ENCODE measurements around the gene ITSN2.

ITSN2 gene

DNA sequence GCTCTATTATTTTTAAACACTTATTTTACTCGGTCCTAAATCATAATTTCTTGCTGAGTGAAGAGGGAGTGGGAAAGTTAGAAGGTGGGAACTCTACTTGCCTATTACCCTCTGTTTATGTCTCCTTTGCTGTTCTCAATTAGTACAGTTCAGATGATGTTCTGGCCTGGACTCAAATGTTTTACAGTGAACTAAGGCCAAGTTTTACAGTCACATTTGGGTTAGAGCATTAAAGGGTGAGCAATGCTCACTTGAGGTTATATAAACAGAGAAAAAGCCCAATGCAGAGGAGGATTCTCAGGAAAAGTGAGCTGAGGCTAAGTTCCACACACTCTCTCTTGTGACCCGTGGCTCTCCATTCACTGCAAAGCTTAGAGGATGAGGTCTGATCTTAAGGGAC is 52.4 kb downstream of the ITSN2 start:
- Histone ChIP-seq H3K9me3 (ENCODE audit: control insufficient read depth in 2 of 2, low read length in 2 of 2) (no peaks in the 10 kb centered on the region), H3K27ac (ENCODE audit: low read depth in 2 of 2, low read length in 2 of 2) (no peak overlapping the region), H3K36me3 (ENCODE audit: control insufficient read depth in 2 of 2, insufficient read depth in 2 of 2, low read length in 2 of 2) (peaks cover 37 to 43% of the 10 kb centered on the region in 2 donors), H3K4me1 (ENCODE audit: control insufficient read depth in 2 of 2, insufficient read depth in 2 of 2, low read length in 2 of 2) (no peaks in the 10 kb centered on the region), H3K4me3 (ENCODE audit: low read length in 2 of 2) (no peak overlapping the region), H3K9ac (ENCODE audit: low read depth in 1 of 2, low read length in 2 of 2) (no peak overlapping the region), H3K27me3 (ENCODE audit: control insufficient read depth in 2 of 2, insufficient read depth in 2 of 2, low read length in 2 of 2) (no peaks in the 10 kb centered on the region)

DNA sequence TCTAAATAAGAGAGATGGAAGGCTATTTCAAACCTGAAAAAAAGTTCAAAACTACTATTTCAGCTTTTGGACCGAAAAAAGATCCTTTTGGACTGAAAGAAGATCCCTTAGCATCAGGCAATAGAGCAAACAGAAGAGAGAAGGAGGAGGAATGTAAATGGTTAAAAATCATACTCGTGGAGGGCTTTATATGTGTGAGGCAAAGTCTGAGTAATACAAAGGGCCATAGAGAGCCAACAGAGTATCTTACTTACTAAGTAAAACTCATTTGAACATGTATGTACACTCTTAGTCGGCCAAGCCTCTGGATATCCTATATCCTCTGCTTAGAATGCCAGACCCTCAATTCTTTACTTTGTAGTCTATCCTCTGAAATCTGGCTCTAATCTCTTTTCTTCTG is 55.7 kb downstream of the ITSN2 start:
- Histone ChIP-seq H3K36me3 (ENCODE audit: control insufficient read depth in 2 of 2, insufficient read depth in 2 of 2, low read length in 2 of 2) (peaks cover 31 to 38% of the 10 kb centered on the region in 2 donors), H3K4me1 (ENCODE audit: control insufficient read depth in 2 of 2, insufficient read depth in 2 of 2, low read length in 2 of 2) (no peaks in the 10 kb centered on the region), H3K4me3 (ENCODE audit: low read length in 2 of 2) (no peak overlapping the region), H3K27ac (ENCODE audit: low read depth in 2 of 2, low read length in 2 of 2) (peak overlapping the region in 1 of 2 donors; percentile 13), H3K9me3 (ENCODE audit: control insufficient read depth in 2 of 2, low read length in 2 of 2) (no peaks in the 10 kb centered on the region), H3K9ac (ENCODE audit: low read depth in 1 of 2, low read length in 2 of 2) (no peak overlapping the region), H3K27me3 (ENCODE audit: control insufficient read depth in 2 of 2, insufficient read depth in 2 of 2, low read length in 2 of 2) (no peaks in the 10 kb centered on the region)

DNA sequence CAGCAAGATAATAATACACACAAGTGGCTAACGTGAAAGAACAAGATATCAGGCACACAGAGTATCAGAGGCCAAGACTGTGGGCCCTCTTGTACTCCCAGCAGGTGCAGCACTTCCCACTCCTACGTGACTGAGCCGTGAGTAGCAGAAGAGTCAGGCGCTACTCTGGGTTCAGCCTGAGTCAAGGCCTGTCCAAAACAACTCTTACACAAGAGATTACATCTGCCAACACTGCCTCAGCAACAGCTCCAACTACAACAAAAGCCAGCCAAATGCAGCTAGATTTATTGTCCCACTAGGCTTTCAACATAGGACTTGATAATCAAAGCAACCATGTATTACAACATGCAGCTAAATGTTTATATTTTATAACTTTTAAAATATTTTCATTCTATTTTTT is 56.2 kb downstream of the ITSN2 start:
- H3K4me1 ChIP-seq (ENCODE audit: control insufficient read depth in 2 of 2, insufficient read depth in 2 of 2, low read length in 2 of 2): no peaks in the 10 kb centered on the region

DNA sequence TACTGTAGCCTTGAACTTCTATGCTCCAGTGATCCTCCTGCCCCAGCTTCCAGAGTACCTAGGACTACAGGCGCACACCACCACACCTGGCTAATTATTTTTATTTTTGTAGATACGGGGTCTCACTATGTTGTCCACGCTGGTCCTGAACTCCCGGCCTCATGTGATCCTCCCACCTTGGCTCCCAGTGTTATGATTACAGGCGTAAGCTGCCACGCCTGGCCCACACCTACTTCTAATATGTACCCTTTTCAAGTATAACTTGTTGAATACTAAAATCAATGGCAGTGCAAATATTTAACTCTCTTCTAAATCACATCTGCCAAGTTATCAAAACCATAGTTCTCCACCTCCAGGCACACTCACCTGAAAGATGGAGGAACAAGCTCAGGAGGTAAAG is 58.7 kb downstream of the ITSN2 start:
- no peaks in the 10 kb centered on the region for H3K9me3 ChIP-seq (ENCODE audit: control insufficient read depth in 2 of 2, low read length in 2 of 2)
- peaks cover 31 to 42% of the 10 kb centered on the region in 2 donors for H3K36me3 ChIP-seq (ENCODE audit: control insufficient read depth in 2 of 2, insufficient read depth in 2 of 2, low read length in 2 of 2)
- no peak overlapping the region for H3K27ac ChIP-seq (ENCODE audit: low read depth in 2 of 2, low read length in 2 of 2)
- H3K9ac ChIP-seq (ENCODE audit: low read depth in 1 of 2, low read length in 2 of 2): no peak overlapping the region
- no peaks in the 10 kb centered on the region for H3K27me3 ChIP-seq (ENCODE audit: control insufficient read depth in 2 of 2, insufficient read depth in 2 of 2, low read length in 2 of 2)
- H3K4me1 ChIP-seq (ENCODE audit: control insufficient read depth in 2 of 2, insufficient read depth in 2 of 2, low read length in 2 of 2): no peaks in the 10 kb centered on the region
- H3K4me3 ChIP-seq (ENCODE audit: low read length in 2 of 2): no peak overlapping the region

More for the DNA sequence above, 56.2 kb downstream of the ITSN2 start:
- no peak overlapping the region for H3K4me3 ChIP-seq (ENCODE audit: low read length in 2 of 2)
- no peaks in the 10 kb centered on the region for H3K9me3 ChIP-seq (ENCODE audit: control insufficient read depth in 2 of 2, low read length in 2 of 2)
- H3K27ac ChIP-seq (ENCODE audit: low read depth in 2 of 2, low read length in 2 of 2): no peak overlapping the region
- H3K27me3 ChIP-seq (ENCODE audit: control insufficient read depth in 2 of 2, insufficient read depth in 2 of 2, low read length in 2 of 2): no peaks in the 10 kb centered on the region
- no peak overlapping the region for H3K9ac ChIP-seq (ENCODE audit: low read depth in 1 of 2, low read length in 2 of 2)
- peaks cover 35 to 37% of the 10 kb centered on the region in 2 donors for H3K36me3 ChIP-seq (ENCODE audit: control insufficient read depth in 2 of 2, insufficient read depth in 2 of 2, low read length in 2 of 2)

DNA sequence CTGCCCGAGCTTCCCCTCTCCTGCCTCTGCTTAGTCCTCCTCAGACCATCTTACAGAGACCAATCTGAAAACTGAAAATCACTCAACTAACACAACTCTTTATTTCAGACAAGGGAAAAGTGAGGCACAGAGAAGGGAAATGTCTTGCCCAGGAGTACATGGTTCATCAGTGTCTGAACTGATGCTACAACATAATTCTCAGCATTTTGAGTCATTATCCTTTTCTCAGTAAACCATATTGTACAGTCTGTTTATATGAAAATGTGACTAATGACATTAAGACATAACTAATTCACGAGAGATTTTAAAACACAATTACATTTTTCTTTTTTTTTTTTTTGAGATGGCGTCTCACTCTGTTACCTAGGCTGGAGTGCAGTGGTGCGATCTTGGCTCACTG is 62.7 kb downstream of the ITSN2 start:
- no peaks in the 10 kb centered on the region for H3K4me1 ChIP-seq (ENCODE audit: control insufficient read depth in 2 of 2, insufficient read depth in 2 of 2, low read length in 2 of 2)
- no peak overlapping the region for H3K4me3 ChIP-seq (ENCODE audit: low read length in 2 of 2)
- no peak overlapping the region for H3K9ac ChIP-seq (ENCODE audit: low read depth in 1 of 2, low read length in 2 of 2)
- no peaks in the 10 kb centered on the region for H3K9me3 ChIP-seq (ENCODE audit: control insufficient read depth in 2 of 2, low read length in 2 of 2)
- H3K27me3 ChIP-seq (ENCODE audit: control insufficient read depth in 2 of 2, insufficient read depth in 2 of 2, low read length in 2 of 2): no peaks in the 10 kb centered on the region
- peaks cover 47 to 64% of the 10 kb centered on the region in 2 donors for H3K36me3 ChIP-seq (ENCODE audit: control insufficient read depth in 2 of 2, insufficient read depth in 2 of 2, low read length in 2 of 2)
- no peak overlapping the region for H3K27ac ChIP-seq (ENCODE audit: low read depth in 2 of 2, low read length in 2 of 2)

DNA sequence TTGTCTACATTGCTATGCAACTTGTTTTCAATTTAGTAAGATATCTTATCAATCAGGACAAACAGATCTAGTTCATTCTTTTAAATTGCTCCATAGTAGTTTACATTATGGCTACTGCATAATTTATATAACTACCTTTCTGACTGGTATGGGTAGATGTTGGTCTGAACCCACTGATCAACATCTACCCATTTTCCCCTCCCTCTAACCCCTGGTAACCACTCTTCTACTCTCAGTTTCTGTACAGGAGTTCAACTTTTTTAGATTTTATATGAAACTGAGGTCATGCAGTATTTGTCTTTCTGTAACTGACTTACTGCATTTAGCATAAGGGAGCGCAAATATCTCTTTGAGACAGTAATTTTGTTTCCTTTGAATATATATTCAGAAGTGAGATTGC is 73.2 kb downstream of the ITSN2 start:
- H3K36me3 ChIP-seq (ENCODE audit: control insufficient read depth in 2 of 2, insufficient read depth in 2 of 2, low read length in 2 of 2): peaks cover 14 to 17% of the 10 kb centered on the region in 2 donors
- no peak overlapping the region for H3K27ac ChIP-seq (ENCODE audit: low read depth in 2 of 2, low read length in 2 of 2)
- no peaks in the 10 kb centered on the region for H3K27me3 ChIP-seq (ENCODE audit: control insufficient read depth in 2 of 2, insufficient read depth in 2 of 2, low read length in 2 of 2)
- no peak overlapping the region for H3K4me3 ChIP-seq (ENCODE audit: low read length in 2 of 2)
- no peaks in the 10 kb centered on the region for H3K4me1 ChIP-seq (ENCODE audit: control insufficient read depth in 2 of 2, insufficient read depth in 2 of 2, low read length in 2 of 2)
- no peaks in the 10 kb centered on the region for H3K9me3 ChIP-seq (ENCODE audit: control insufficient read depth in 2 of 2, low read length in 2 of 2)
- no peak overlapping the region for H3K9ac ChIP-seq (ENCODE audit: low read depth in 1 of 2, low read length in 2 of 2)

DNA sequence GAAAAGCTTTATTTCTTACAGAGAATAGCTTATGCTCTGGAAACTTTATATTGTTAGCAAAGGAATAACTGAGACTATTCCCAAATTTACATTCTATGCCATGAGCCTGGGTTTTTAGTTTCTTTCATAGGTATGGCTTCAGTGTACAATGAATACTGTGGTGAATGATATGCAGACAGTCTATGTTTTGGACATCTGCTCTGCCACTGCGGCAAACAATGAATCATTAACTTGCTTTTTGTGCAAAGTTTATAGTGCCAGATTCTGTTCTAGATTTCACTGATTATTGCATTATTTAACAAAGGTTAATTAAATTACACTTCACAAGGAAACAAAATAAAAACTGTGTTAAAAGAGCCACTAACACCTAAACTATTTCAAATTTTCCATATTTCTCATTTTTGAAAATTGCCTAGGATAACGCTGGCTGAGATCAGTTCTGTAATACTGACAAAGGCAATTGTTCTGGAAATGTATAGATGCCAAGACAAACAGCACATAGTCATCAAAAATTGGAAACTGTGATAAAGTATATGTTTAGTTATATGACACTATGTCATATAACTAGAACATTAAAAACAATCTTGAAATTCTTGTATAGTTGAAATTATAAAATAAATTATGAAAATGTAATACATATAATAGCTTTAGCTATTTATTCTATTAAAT is 74.7 kb downstream of the ITSN2 start:
- peaks cover 8 to 10% of the 10 kb centered on the region in 2 donors for H3K36me3 ChIP-seq (ENCODE audit: control insufficient read depth in 2 of 2, insufficient read depth in 2 of 2, low read length in 2 of 2)

DNA sequence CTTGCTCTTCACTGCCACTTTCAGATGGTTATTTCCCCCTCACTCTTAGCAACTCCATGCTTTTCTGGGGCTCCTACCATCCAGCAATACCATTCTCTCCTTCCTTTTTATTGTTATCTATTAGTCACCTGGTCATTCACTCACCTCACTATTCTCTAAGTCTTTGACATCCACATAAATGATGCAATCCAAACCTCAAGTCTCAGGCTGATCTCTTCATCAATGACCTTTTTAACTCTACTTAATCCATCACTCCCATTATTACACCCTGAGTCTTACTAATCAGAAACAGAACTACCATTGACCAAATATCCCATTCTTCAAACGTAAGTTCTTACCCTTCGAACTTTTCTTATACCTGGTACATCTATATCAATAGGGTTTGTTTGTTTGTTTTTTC is 79.7 kb downstream of the ITSN2 start:
- Histone ChIP-seq H3K27me3 (ENCODE audit: control insufficient read depth in 2 of 2, insufficient read depth in 2 of 2, low read length in 2 of 2) (no peaks in the 10 kb centered on the region), H3K36me3 (ENCODE audit: control insufficient read depth in 2 of 2, insufficient read depth in 2 of 2, low read length in 2 of 2) (peaks cover 4 to 8% of the 10 kb centered on the region in 2 donors), H3K27ac (ENCODE audit: low read depth in 2 of 2, low read length in 2 of 2) (no peak overlapping the region), H3K4me1 (ENCODE audit: control insufficient read depth in 2 of 2, insufficient read depth in 2 of 2, low read length in 2 of 2) (no peaks in the 10 kb centered on the region), H3K4me3 (ENCODE audit: low read length in 2 of 2) (no peak overlapping the region), H3K9me3 (ENCODE audit: control insufficient read depth in 2 of 2, low read length in 2 of 2) (no peaks in the 10 kb centered on the region), H3K9ac (ENCODE audit: low read depth in 1 of 2, low read length in 2 of 2) (no peak overlapping the region)

More for the DNA sequence above, 74.7 kb downstream of the ITSN2 start:
- H3K4me3 ChIP-seq (ENCODE audit: low read length in 2 of 2): no peak overlapping the region
- no peaks in the 10 kb centered on the region for H3K27me3 ChIP-seq (ENCODE audit: control insufficient read depth in 2 of 2, insufficient read depth in 2 of 2, low read length in 2 of 2)
- H3K9me3 ChIP-seq (ENCODE audit: control insufficient read depth in 2 of 2, low read length in 2 of 2): no peaks in the 10 kb centered on the region
- no peaks in the 10 kb centered on the region for H3K4me1 ChIP-seq (ENCODE audit: control insufficient read depth in 2 of 2, insufficient read depth in 2 of 2, low read length in 2 of 2)
- no peak overlapping the region for H3K9ac ChIP-seq (ENCODE audit: low read depth in 1 of 2, low read length in 2 of 2)
- no peak overlapping the region for H3K27ac ChIP-seq (ENCODE audit: low read depth in 2 of 2, low read length in 2 of 2)

DNA sequence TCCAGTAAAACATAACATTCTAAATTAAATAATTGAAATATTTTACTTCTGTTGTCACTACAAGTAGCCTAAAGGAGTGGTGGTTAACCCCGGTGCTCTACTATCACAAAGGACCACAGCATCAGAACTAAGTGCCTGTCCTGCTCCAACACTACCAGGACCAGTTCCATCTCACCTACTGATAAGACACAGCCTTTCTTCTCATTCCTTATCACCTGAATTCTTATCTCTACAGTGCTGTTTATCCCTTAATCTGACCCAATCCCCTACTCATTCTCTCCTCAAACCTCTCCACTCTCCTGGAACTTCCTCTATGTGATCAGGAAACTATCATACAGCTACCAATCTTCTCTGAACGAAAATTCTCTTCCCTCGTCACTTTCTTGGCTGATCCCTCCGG is 80.2 kb downstream of the ITSN2 start:
- H3K27ac ChIP-seq (ENCODE audit: low read depth in 2 of 2, low read length in 2 of 2): no peak overlapping the region
- H3K27me3 ChIP-seq (ENCODE audit: control insufficient read depth in 2 of 2, insufficient read depth in 2 of 2, low read length in 2 of 2): no peaks in the 10 kb centered on the region
- no peaks in the 10 kb centered on the region for H3K4me1 ChIP-seq (ENCODE audit: control insufficient read depth in 2 of 2, insufficient read depth in 2 of 2, low read length in 2 of 2)
- no peak overlapping the region for H3K4me3 ChIP-seq (ENCODE audit: low read length in 2 of 2)
- no peak overlapping the region for H3K9ac ChIP-seq (ENCODE audit: low read depth in 1 of 2, low read length in 2 of 2)
- no peaks in the 10 kb centered on the region for H3K9me3 ChIP-seq (ENCODE audit: control insufficient read depth in 2 of 2, low read length in 2 of 2)
- H3K36me3 ChIP-seq (ENCODE audit: control insufficient read depth in 2 of 2, insufficient read depth in 2 of 2, low read length in 2 of 2): peaks cover 0 to 3% of the 10 kb centered on the region in 2 donors

DNA sequence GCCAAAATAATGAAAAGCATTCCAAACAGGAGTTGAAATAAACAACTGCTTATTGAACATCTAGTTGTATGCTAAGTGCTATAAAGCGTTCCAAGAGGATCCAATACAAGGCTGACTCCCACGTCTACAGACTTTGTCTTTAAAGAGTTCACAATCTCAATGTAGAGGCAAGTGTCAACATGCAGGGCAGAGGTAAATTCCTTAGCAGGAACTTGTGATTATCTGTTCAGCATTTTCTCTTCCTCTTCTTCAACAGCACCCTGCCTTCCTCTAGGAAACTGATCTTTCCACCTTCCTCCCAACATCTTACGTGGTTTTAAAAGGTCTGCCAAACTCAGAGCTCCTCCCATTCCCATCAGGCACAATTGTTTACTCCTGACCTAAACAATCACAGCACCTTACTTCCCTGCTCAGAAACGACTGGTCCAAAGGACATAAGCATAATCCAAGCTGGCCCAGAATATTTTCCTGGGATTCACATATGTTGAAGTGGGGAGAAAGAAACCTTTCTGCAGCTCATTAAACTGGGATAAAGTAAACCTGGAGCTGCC is 83.9 kb downstream of the ITSN2 start:
- Histone ChIP-seq H3K36me3 (ENCODE audit: control insufficient read depth in 2 of 2, insufficient read depth in 2 of 2, low read length in 2 of 2) (peaks cover 7 to 18% of the 10 kb centered on the region in 2 donors), H3K4me1 (ENCODE audit: control insufficient read depth in 2 of 2, insufficient read depth in 2 of 2, low read length in 2 of 2) (no peaks in the 10 kb centered on the region), H3K27ac (ENCODE audit: low read depth in 2 of 2, low read length in 2 of 2) (no peak overlapping the region), H3K4me3 (ENCODE audit: low read length in 2 of 2) (no peak overlapping the region), H3K27me3 (ENCODE audit: control insufficient read depth in 2 of 2, insufficient read depth in 2 of 2, low read length in 2 of 2) (no peaks in the 10 kb centered on the region), H3K9ac (ENCODE audit: low read depth in 1 of 2, low read length in 2 of 2) (no peak overlapping the region), H3K9me3 (ENCODE audit: control insufficient read depth in 2 of 2, low read length in 2 of 2) (no peaks in the 10 kb centered on the region)

Data from mucosa of rectum (tissue), 2 donors.